Stimulated activated CD8-positive, alpha-beta memory T cell treated with anti-CD3 and anti-CD28 coated beads, Interleukin-7, amount 100 ng/mL, for 1 hour (primary cell): Measurements from ENCODE around the gene PLCG2.

Source experiments
- DNase-seq, 2 donors: peaks; one replicate each; pipeline ENCODE4 v3.0.0-alpha.2; 2020; ENCODE audit warnings: low read depth in 2 of 2

PLCG2 gene

GRCh38 chr16:81816351-81816750 lies 37.3 kb downstream of the PLCG2 start:
- no peak for DNase-seq

- no peak for DNase-seq
Measured at GRCh38 chr16:81816793-81817210, 37.7 kb downstream of the PLCG2 start.

- DNase-seq, result no peak
Measured at GRCh38 chr16:81817296-81817695, 38.2 kb downstream of the PLCG2 start.

GRCh38 chr16:81817789-81818567 lies 38.9 kb downstream of the PLCG2 start:
- DNase-seq, result no peak

- no peak for DNase-seq
Measured at GRCh38 chr16:81818568-81818896, 39.4 kb downstream of the PLCG2 start.

GRCh38 chr16:81818905-81819304 lies 39.8 kb downstream of the PLCG2 start:
- no peak for DNase-seq

- no peak for DNase-seq
Measured at GRCh38 chr16:81821436-81822128, 42.5 kb downstream of the PLCG2 start.

- no peak for DNase-seq
Measured at GRCh38 chr16:81823111-81823510, 44.0 kb downstream of the PLCG2 start.

GRCh38 chr16:81823734-81824133 lies 44.6 kb downstream of the PLCG2 start:
- no peak for DNase-seq

GRCh38 chr16:81826523-81826922 lies 47.4 kb downstream of the PLCG2 start:
- no peak for DNase-seq

GRCh38 chr16:81830845-81831540 lies 51.9 kb downstream of the PLCG2 start:
- DNase-seq, result no peak

GRCh38 chr16:81831722-81832126 lies 52.6 kb downstream of the PLCG2 start:
- DNase-seq, result peak; percentile 27 to 37

- DNase-seq, result no peak
Measured at GRCh38 chr16:81832801-81833547, 53.9 kb downstream of the PLCG2 start.

- DNase-seq, result no peak
Measured at GRCh38 chr16:81833751-81834150, 54.7 kb downstream of the PLCG2 start.

GRCh38 chr16:81834868-81835267 lies 55.8 kb downstream of the PLCG2 start:
- no peak for DNase-seq

- DNase-seq, result no peak
Measured at GRCh38 chr16:81836279-81837054, 57.4 kb downstream of the PLCG2 start.

- DNase-seq, result no peak
Measured at GRCh38 chr16:81837312-81837751, 58.2 kb downstream of the PLCG2 start.

- no peak for DNase-seq
Measured at GRCh38 chr16:81838794-81839193, 59.7 kb downstream of the PLCG2 start.

- no peak for DNase-seq
Measured at GRCh38 chr16:81841722-81842121, 62.6 kb downstream of the PLCG2 start.

- no peak for DNase-seq
Measured at GRCh38 chr16:81842564-81843242, 63.6 kb downstream of the PLCG2 start.

GRCh38 chr16:81843243-81843582 lies 64.1 kb downstream of the PLCG2 start:
- DNase-seq, result no peak
